IMR-90 (cell line): ENCODE data around the gene EDIL3. TPM values are rescaled to one million over a fixed set of nuclear protein-coding genes. Genes with fewer than 3 reads are reported as not detected.

Source experiments
- ATAC-seq: fragments of 200-7000 bp; cut with Tn5 transposase; 2 replicates; pipeline ENCODE4 v1.9.1; 2020; ENCODE audit warnings: low read depth, mild to moderate bottlenecking, moderate library complexity
- BruUV-seq: library from RNA; stranded (reverse); fragments of 400-500 nt; replicated peaks from 2 replicates; lab custom pipeline; 2021; lab: Mats Ljungman, UMichigan
- CTCF ChIA-PET: fragments of 300-600 bp; formaldehyde crosslinking; extraction: SDS; loops from one replicate; lab custom pipeline; 2021; ENCODE audit warnings: antibody characterized with exemption; lab: Yijun Ruan, JAX
- POLR2A ChIA-PET: fragments of 300-600 bp; sonication (Branson Sonifier 250); formaldehyde crosslinking; loops from one replicate; lab custom pipeline; 2022; ENCODE audit warnings: antibody characterized with exemption; ENCODE audit not compliant: unreplicated experiment; lab: Charles Lee
- DNase-seq: peaks from one replicate; pipeline ENCODE4 v3.0.0; 2013
- H2AFZ ChIP-seq: replicated peaks from 2 replicates; pipeline ENCODE3; 2013; ENCODE audit warnings: low read length, mild to moderate bottlenecking; ENCODE audit not compliant: poor library complexity
- H2AK5ac ChIP-seq: 2 replicates; pipeline ENCODE4 v1.6.1; 2013; ENCODE audit warnings: low read depth, low read length, inconsistent platforms
- H2AK9ac ChIP-seq: replicated peaks from 2 replicates; pipeline ENCODE3; 2013; ENCODE audit warnings: mild to moderate bottlenecking, low read depth, low read length, moderate library complexity; ENCODE audit not compliant: poor library complexity
- H2BK120ac ChIP-seq: 2 replicates; pipeline ENCODE4 v1.6.1; 2013; ENCODE audit warnings: low read depth, low read length, inconsistent platforms
- H2BK15ac ChIP-seq: 3 replicates; pipeline ENCODE4 v1.6.1; 2013; ENCODE audit warnings: low read depth, low read length, inconsistent platforms
- H2BK20ac ChIP-seq: 2 replicates; pipeline ENCODE4 v1.6.1; 2013; ENCODE audit warnings: low read depth, mild to moderate bottlenecking, inconsistent platforms, low read length, moderate library complexity
- H2BK5ac ChIP-seq: 2 replicates; pipeline ENCODE4 v1.6.1; 2013; ENCODE audit warnings: mild to moderate bottlenecking, low read depth, low read length, inconsistent platforms; ENCODE audit not compliant: poor library complexity, severe bottlenecking
- H3K14ac ChIP-seq: replicated peaks from 2 replicates; pipeline ENCODE4 v1.6.1; 2013; ENCODE audit warnings: low read depth, low read length, inconsistent platforms
- H3K18ac ChIP-seq: 2 replicates; pipeline ENCODE4 v1.6.1; 2013; ENCODE audit warnings: low read depth, low read length, control low read depth
- H3K23ac ChIP-seq: 2 replicates; pipeline ENCODE4 v1.6.1; 2013; ENCODE audit warnings: low read depth, low read length, inconsistent platforms
- H3K27ac ChIP-seq: 2 replicates; pipeline ENCODE4 v1.5.1; 2013; ENCODE audit warnings: mild to moderate bottlenecking, control low read depth, low read length; ENCODE audit not compliant: insufficient read depth
- H3K27me3 ChIP-seq: 2 replicates; pipeline ENCODE4 v1.6.1; 2013; ENCODE audit warnings: low read length; ENCODE audit not compliant: control insufficient read depth, insufficient read depth
- H3K36me3 ChIP-seq: 2 replicates; pipeline ENCODE4 v1.6.1; 2013; ENCODE audit warnings: low read length, mixed read lengths; ENCODE audit not compliant: control insufficient read depth, insufficient read depth
- H3K4ac ChIP-seq: 2 replicates; pipeline ENCODE4 v1.6.1; 2013; ENCODE audit warnings: low read depth, low read length, inconsistent platforms
- H3K4me1 ChIP-seq: 2 replicates; pipeline ENCODE4 v1.6.1; 2013; ENCODE audit warnings: low read length, mixed read lengths; ENCODE audit not compliant: control insufficient read depth, insufficient read depth
- H3K4me2 ChIP-seq: 2 replicates; pipeline ENCODE4 v1.6.1; 2013; ENCODE audit warnings: low read depth, mild to moderate bottlenecking, control low read depth, low read length, moderate library complexity
- H3K4me3 ChIP-seq: 2 replicates; pipeline ENCODE4 v1.5.1; 2013; ENCODE audit warnings: low read depth, mild to moderate bottlenecking, control low read depth, low read length, moderate library complexity; ENCODE audit not compliant: insufficient read depth
- H3K56ac ChIP-seq: 2 replicates; pipeline ENCODE4 v1.6.1; 2013; ENCODE audit warnings: low read length, inconsistent platforms; ENCODE audit not compliant: insufficient read depth; ENCODE audit errors: extremely low read depth
- H3K79me1 ChIP-seq, 2 experiments: 2 replicates each; pipeline ENCODE4 v1.6.1; 2013; ENCODE audit warnings: low read length in 2 of 2, inconsistent platforms in 1 of 2, low read depth in 1 of 2
- H3K9ac ChIP-seq: 2 replicates; pipeline ENCODE4 v1.6.1; 2013; ENCODE audit warnings: low read depth, low read length, control low read depth
- H3K9me1 ChIP-seq: 2 replicates; pipeline ENCODE4 v1.6.1; 2013; ENCODE audit warnings: low read length, inconsistent platforms; ENCODE audit not compliant: insufficient read depth
- H3K9me3 ChIP-seq: 2 replicates; pipeline ENCODE4 v1.6.1; 2013; ENCODE audit warnings: low read length; ENCODE audit not compliant: control insufficient read depth, insufficient read depth
- H4K20me1 ChIP-seq: 2 replicates; pipeline ENCODE4 v1.6.1; 2013; ENCODE audit warnings: low read length, inconsistent platforms; ENCODE audit not compliant: insufficient read depth
- H4K5ac ChIP-seq: 2 replicates; pipeline ENCODE4 v1.6.1; 2013; ENCODE audit warnings: mild to moderate bottlenecking, low read depth, low read length, control low read depth
- H4K8ac ChIP-seq, 2 experiments: 2 replicates each; pipeline ENCODE4 v1.6.1; 2013; ENCODE audit warnings: low read depth in 2 of 2, low read length in 2 of 2, control low read depth in 1 of 2, inconsistent platforms in 1 of 2
- H4K91ac ChIP-seq: 2 replicates; pipeline ENCODE4 v1.6.1; 2013; ENCODE audit warnings: low read depth, low read length, inconsistent platforms; ENCODE audit not compliant: insufficient read depth
- CEBPB ChIP-seq: IDR thresholded peaks from 2 replicates; pipeline ENCODE4 v1.6.1; 2012; ENCODE audit warnings: low read depth, low read length, improper control_type of control experiment
- ELK1 ChIP-seq: fragments of 150-350 bp; IDR thresholded peaks from 2 replicates; pipeline ENCODE4 v1.6.1; 2016; ENCODE audit warnings: low read depth, mild to moderate bottlenecking, low read length, moderate library complexity, borderline replicate concordance
- RCOR1 ChIP-seq: IDR thresholded peaks from 2 replicates; pipeline ENCODE4 v1.6.1; 2012; ENCODE audit warnings: mild to moderate bottlenecking, low read length, improper control_type of control experiment; ENCODE audit not compliant: insufficient replicate concordance
- WGBS, 2 experiments: methylation state at CpG; one replicate each; pipeline versions ENCODE4 v1.1.5 to v1.1.7; 2013; ENCODE audit warnings: missing lambda C conversion rate in 2 of 2; ENCODE audit not compliant: insufficient read length in 1 of 2; ENCODE audit errors: extremely low coverage in 2 of 2; 5-methylcytosine and 5-hydroxymethylcytosine counted together
- dilution Hi-C: fragments of 300-500 bp; cut with HindIII; formaldehyde crosslinking; loops from one replicate; pipeline ENCODE4 v1.14.3; 2018; ENCODE audit warnings: low sequenced_read_pairs; ENCODE audit not compliant: unreplicated experiment
- in situ Hi-C: fragments of 300-500 bp; cut with MboI; formaldehyde crosslinking; loops from 3 replicates; pipeline ENCODE4 v1.14.3; 2019; ENCODE audit warnings: low sequenced_read_pairs, inconsistent platforms, mixed read lengths
- intact Hi-C: fragments of 100-400 bp; cut with micrococcal nuclease; formaldehyde crosslinking; loops from 2 replicates; pipeline ENCODE4 v1.10.0; 2022
- polyA plus RNA-seq, 3 experiments: library from polyadenylated mRNA; depleted of rRNA; stranded (reverse); fragments of >200 nt; gene quantifications; 2 replicates each; pipeline ENCODE4 v1.2.3, GENCODE V29; 2012; ENCODE audit warnings: low replicate concordance in 1 of 3
- total RNA-seq: library from RNA; depleted of rRNA; stranded (reverse); fragments of >200 nt; gene quantifications from 2 replicates; pipeline ENCODE4 v1.2.3, GENCODE V29; 2012

EDIL3 gene
- total and polyA plus RNA-seq, 2 of the 4 experiments (the other 2 are of a cell fraction), result 55.5 to 82.8 TPM

DNA sequence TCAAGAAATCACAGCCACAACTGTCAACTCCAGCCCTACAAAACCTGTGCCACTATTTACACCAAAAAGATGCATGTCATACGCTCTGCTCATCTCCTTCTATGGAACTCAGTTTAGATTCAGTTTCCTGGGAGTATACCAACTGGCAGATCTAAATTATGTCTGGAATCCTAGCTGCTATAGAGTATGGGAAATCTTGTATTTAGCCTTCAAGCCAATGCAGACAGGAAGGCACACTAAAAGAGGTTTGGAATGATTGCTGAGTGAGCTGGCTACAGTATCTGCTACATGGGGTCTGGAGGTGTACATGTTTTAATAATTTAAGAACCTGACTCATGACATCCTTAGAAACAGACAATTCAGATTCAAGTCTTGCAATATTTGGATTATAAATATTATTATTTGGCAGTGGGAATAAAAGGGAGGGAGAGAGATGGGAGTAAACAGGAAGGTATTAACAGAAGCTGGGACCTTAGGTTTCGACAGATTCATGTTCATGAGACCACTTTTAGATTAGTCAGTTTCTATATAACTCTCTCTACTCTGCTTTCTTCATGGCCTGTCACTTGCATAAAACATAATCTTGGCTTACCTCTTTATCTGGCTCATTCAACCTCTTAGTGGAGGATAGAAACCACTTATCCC, 485.2 kb downstream of the EDIL3 start (continued):
- no peak for TF ChIP-seq RCOR1

- Histone ChIP-seq H4K20me1 (no peaks in the 10 kb centered on the region), H2AFZ (no peak overlapping the region), H2BK120ac (peak overlapping the region; percentile 69), H3K9ac (no peak overlapping the region), H3K4me1 (peaks cover 7% of the 10 kb centered on the region; the same call in 1 of the 2 replicates), H3K79me1 (no peaks in the 10 kb centered on the region), H2BK5ac (peak overlapping the region; percentile 52), H3K36me3 (no peaks in the 10 kb centered on the region), H4K5ac (no peak overlapping the region), H3K9me3 (no peaks in the 10 kb centered on the region), H3K4me3 (no peak overlapping the region), H3K23ac (no peak overlapping the region), H2AK9ac (no peak overlapping the region), H2BK15ac (peak overlapping the region; percentile 81; the same call in 2 of the 3 replicates), H4K8ac (no peak overlapping the region), H3K18ac (no peak overlapping the region), H2AK5ac (no peak overlapping the region), H3K27ac (no peak overlapping the region), H3K27me3 (no peaks in the 10 kb centered on the region), H3K14ac (no peak overlapping the region), H4K91ac (peak overlapping the region; percentile 45; the same call in 1 of the 2 replicates), H3K4ac (no peak overlapping the region), H3K4me2 (no peak overlapping the region), H3K56ac (no peak overlapping the region), H3K9me1 (peaks cover 6% of the 10 kb centered on the region; the same call in 1 of the 2 replicates), H2BK20ac (0 out of 2 replicates have a peak overlapping the region, but pooled peaks have one; percentile 61)
- dilution Hi-C loops (no loop called here), in situ Hi-C loops (no loop called here), intact Hi-C loops (no loop called here)
- ChIA-PET CTCF (no interaction called here), POLR2A (no interaction called here)
- no peak for TF ChIP-seq ELK1
- TF ChIP-seq RCOR1, result no peak
- peak; percentile 59 for TF ChIP-seq CEBPB
- BruUV-seq, result no TSS peak
- no CpG with 5 or more reads among the region's 2 CpGs for WGBS, 2 experiments
- DNase-seq (peak; percentile 86), ATAC-seq (peak; percentile 90)
Measured at GRCh38 chr5:83895860-83896259, 488.8 kb downstream of the EDIL3 start.
